ENCODE results near the gene PCAT7.
"Not testable (repeated sequence)": the region's sequence is repeated elsewhere in the genome, so short reads cannot be mapped to it uniquely, and the experiment has no call there.

Gene PCAT7

DNA sequence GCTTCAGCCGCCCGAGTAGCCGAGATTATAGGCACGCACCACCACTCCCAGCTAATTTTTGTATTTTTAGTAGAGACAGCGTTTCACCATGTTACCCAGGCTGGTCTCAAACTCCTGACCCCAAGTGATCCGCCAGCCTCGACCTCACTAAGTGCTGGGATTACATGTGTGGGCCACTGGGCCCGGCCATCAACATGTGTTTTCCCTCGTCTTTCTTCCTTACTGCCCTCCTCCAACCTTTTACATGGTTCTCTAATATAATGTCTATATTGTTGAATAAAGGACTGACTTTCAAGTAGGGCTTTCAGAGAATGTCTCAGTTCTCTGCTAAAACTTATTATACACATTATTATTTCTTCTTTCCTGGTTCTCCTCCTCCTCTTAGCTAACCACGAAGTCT lies 21.3 kb upstream of the PCAT7 start:
- Histone ChIP-seq H3K4me1 (ENCODE audit: low read length) (no peaks in the 10 kb centered on the region), H3K9ac (ENCODE audit: low read length) (no peak overlapping the region)

DNA sequence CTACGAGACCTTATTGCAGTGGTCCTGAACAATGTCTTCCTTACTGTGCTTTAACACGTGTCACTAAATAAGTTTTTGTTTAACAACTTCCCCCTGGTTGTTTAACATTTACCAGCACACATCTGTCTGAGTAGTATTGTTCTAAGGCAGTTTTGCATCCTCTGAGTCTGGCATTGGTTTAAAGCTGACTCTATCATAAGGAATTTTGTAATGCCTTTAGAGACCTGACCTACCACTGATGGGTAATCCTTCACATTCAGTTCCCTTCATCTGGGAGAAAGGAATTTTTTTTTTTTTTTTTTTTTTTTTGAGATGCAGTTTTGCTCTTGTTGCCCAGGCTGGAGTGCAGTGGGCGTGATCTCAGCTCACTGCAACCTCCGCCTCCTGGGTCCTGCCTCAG lies 20.0 kb upstream of the PCAT7 start:
- no peaks in the 10 kb centered on the region for H4K20me1 ChIP-seq (ENCODE audit: insufficient read depth, low read length)
- no peaks in the 10 kb centered on the region for H3F3A ChIP-seq (ENCODE audit: insufficient read depth, low read length)
- no peak overlapping the region for H3K9ac ChIP-seq (ENCODE audit: low read length)
- TF ChIP-seq, protein P1, sequence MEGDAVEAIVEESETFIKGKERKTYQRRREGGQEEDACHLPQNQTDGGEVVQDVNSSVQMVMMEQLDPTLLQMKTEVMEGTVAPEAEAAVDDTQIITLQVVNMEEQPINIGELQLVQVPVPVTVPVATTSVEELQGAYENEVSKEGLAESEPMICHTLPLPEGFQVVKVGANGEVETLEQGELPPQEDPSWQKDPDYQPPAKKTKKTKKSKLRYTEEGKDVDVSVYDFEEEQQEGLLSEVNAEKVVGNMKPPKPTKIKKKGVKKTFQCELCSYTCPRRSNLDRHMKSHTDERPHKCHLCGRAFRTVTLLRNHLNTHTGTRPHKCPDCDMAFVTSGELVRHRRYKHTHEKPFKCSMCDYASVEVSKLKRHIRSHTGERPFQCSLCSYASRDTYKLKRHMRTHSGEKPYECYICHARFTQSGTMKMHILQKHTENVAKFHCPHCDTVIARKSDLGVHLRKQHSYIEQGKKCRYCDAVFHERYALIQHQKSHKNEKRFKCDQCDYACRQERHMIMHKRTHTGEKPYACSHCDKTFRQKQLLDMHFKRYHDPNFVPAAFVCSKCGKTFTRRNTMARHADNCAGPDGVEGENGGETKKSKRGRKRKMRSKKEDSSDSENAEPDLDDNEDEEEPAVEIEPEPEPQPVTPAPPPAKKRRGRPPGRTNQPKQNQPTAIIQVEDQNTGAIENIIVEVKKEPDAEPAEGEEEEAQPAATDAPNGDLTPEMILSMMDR (IDR thresholded peaks at IDR 0.05; ENCODE audit: low read length), result no peak
- TF ChIP-seq EZH2 (optimal IDR thresholded peaks at IDR 0.05; ENCODE audit: low read depth, low read length) (no peak), EZH2phosphoT487 (IDR thresholded peaks at IDR 0.05; ENCODE audit: low read length) (no peak)
- H3K27me3 ChIP-seq (replicated peaks; ENCODE audit: insufficient read depth, low read length), result no peaks in the 10 kb centered on the region
- H3K9me2 ChIP-seq (replicated peaks; ENCODE audit: insufficient read depth, low read length), result no peaks in the 10 kb centered on the region
- H3K36me3 ChIP-seq (replicated peaks; ENCODE audit: insufficient read depth, low read length), result no peaks in the 10 kb centered on the region
- no peak overlapping the region for H3K4me2 ChIP-seq (ENCODE audit: low read depth, low read length)
- H3K9me3 ChIP-seq (replicated peaks; ENCODE audit: insufficient read depth, low read length), result no peaks in the 10 kb centered on the region
- no peak for DNase-seq
- no peak overlapping the region for H3K27ac ChIP-seq (ENCODE audit: low read length)
- no peaks in the 10 kb centered on the region for H3K4me1 ChIP-seq (ENCODE audit: low read length)
- H3K4me3 ChIP-seq (ENCODE audit: low read length), result no peak overlapping the region
- no peak overlapping the region for H2AFZ ChIP-seq (ENCODE audit: low read length)
- no peaks in the 10 kb centered on the region for H3K79me2 ChIP-seq (ENCODE audit: low read length)

More for the DNA sequence above, 21.3 kb upstream of the PCAT7 start:
- Histone ChIP-seq H3K36me3 (replicated peaks; ENCODE audit: insufficient read depth, low read length) (no peaks in the 10 kb centered on the region), H3K4me2 (ENCODE audit: low read depth, low read length) (no peak overlapping the region), H3F3A (ENCODE audit: insufficient read depth, low read length) (no peaks in the 10 kb centered on the region), H3K9me3 (replicated peaks; ENCODE audit: insufficient read depth, low read length) (no peaks in the 10 kb centered on the region), H3K27ac (ENCODE audit: low read length) (no peak overlapping the region), H3K9me2 (replicated peaks; ENCODE audit: insufficient read depth, low read length) (no peaks in the 10 kb centered on the region), H3K27me3 (replicated peaks; ENCODE audit: insufficient read depth, low read length) (no peaks in the 10 kb centered on the region), H3K4me3 (ENCODE audit: low read length) (no peak overlapping the region), H2AFZ (ENCODE audit: low read length) (no peak overlapping the region), H4K20me1 (ENCODE audit: insufficient read depth, low read length) (no peaks in the 10 kb centered on the region), H3K79me2 (ENCODE audit: low read length) (no peaks in the 10 kb centered on the region)
- DNase-seq, result no peak
- TF ChIP-seq, protein P1 (IDR thresholded peaks at IDR 0.05; ENCODE audit: low read length), result no peak
- TF ChIP-seq EZH2phosphoT487 (IDR thresholded peaks at IDR 0.05; ENCODE audit: low read length) (no peak), EZH2 (optimal IDR thresholded peaks at IDR 0.05; ENCODE audit: low read depth, low read length) (no peak)

DNA sequence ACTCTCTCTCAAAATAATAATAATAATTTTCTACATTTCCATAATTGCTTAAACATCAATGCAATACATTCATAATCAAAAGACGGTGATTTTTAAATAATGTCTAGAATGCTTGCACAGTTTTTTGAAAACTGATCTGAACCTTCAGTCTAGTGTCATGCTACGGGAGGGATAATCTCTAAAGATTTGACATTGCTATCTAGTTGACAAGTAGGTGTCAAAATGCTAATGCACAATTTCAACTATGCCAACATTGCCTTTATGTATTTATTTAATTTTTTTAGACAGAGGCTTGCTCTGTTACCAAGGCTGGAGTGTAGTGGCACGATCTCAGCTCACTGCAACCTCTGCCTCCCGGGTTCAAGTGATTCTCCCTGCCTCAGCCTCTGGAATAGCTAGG lies 16.0 kb upstream of the PCAT7 start:
- Histone ChIP-seq H3F3A (ENCODE audit: insufficient read depth, low read length) (no peaks in the 10 kb centered on the region), H3K79me2 (ENCODE audit: low read length) (no peaks in the 10 kb centered on the region), H3K9me3 (replicated peaks; ENCODE audit: insufficient read depth, low read length) (no peaks in the 10 kb centered on the region), H2AFZ (ENCODE audit: low read length) (no peak overlapping the region), H3K4me2 (ENCODE audit: low read depth, low read length) (no peak overlapping the region), H3K9ac (ENCODE audit: low read length) (no peak overlapping the region), H4K20me1 (ENCODE audit: insufficient read depth, low read length) (no peaks in the 10 kb centered on the region), H3K27ac (ENCODE audit: low read length) (no peak overlapping the region), H3K4me3 (ENCODE audit: low read length) (no peak overlapping the region), H3K27me3 (replicated peaks; ENCODE audit: insufficient read depth, low read length) (no peaks in the 10 kb centered on the region), H3K9me2 (replicated peaks; ENCODE audit: insufficient read depth, low read length) (no peaks in the 10 kb centered on the region), H3K4me1 (ENCODE audit: low read length) (no peaks in the 10 kb centered on the region), H3K36me3 (replicated peaks; ENCODE audit: insufficient read depth, low read length) (no peaks in the 10 kb centered on the region)
- DNase-seq, result no peak
- TF ChIP-seq, protein P1 (IDR thresholded peaks at IDR 0.05; ENCODE audit: low read length), result no peak
- TF ChIP-seq EZH2 (optimal IDR thresholded peaks at IDR 0.05; ENCODE audit: low read depth, low read length), result no peak
- TF ChIP-seq EZH2phosphoT487 (IDR thresholded peaks at IDR 0.05; ENCODE audit: low read length), result no peak

DNA sequence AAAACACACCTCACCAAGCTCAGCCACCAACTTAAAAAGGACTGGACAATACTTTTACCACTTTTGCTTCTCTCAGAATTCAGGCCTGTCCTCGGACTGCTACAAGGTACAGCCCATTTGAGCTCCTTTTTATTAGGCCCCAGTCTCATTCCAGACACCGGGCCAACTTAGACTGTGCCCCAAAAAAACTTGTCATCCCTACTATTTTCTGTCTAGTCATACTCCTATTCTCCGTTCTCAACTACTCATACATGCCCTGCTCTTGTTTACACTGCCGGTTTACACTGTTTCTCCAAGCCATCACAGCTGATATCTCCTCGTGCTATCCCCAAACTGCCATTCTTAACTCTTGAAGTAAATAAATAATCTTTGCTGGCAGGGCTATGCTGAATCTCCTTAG lies 10.5 kb upstream of the PCAT7 start:
- not testable (repeated sequence) for H3K27ac ChIP-seq (ENCODE audit: low read length); H3K4me3 ChIP-seq (ENCODE audit: low read length); H3K79me2 ChIP-seq (ENCODE audit: low read length); H2AFZ ChIP-seq (ENCODE audit: low read length); DNase-seq; H3K4me1 ChIP-seq (ENCODE audit: low read length); H3K9ac ChIP-seq (ENCODE audit: low read length); H3K27me3 ChIP-seq (replicated peaks; ENCODE audit: insufficient read depth, low read length); H3K9me2 ChIP-seq (replicated peaks; ENCODE audit: insufficient read depth, low read length); H3K4me2 ChIP-seq (ENCODE audit: low read depth, low read length); H3K36me3 ChIP-seq (replicated peaks; ENCODE audit: insufficient read depth, low read length); H3F3A ChIP-seq (ENCODE audit: insufficient read depth, low read length); H3K9me3 ChIP-seq (replicated peaks; ENCODE audit: insufficient read depth, low read length); H4K20me1 ChIP-seq (ENCODE audit: insufficient read depth, low read length)

Measured in MM.1S (cell line).